ENCODE measurements around the gene NRXN3.

- TF ChIP-seq U2AF1 (optimal IDR thresholded peaks at IDR 0.05; ENCODE audit: low read depth, low read length) = no peak
- no peak for TF ChIP-seq POLR2A (IDR thresholded peaks at IDR 0.05; ENCODE audit: insufficient read depth in 1 of 2, low read depth in 2 of 2, low read length in 2 of 2)
- TF ChIP-seq YY1 (IDR thresholded peaks at IDR 0.05; ENCODE audit: insufficient read depth, insufficient replicate concordance, low read depth, low read length) = no peak
- no peak for TF ChIP-seq CTCF (CRISPR knock-in tag; IDR thresholded peaks at IDR 0.05)
- TF ChIP-seq SP1 (IDR thresholded peaks at IDR 0.05) = no peak
- no peak for TF ChIP-seq SP1 (CRISPR knock-in tag; IDR thresholded peaks at IDR 0.05)
- no peak for TF ChIP-seq ZNF574 (CRISPR knock-in tag; IDR thresholded peaks at IDR 0.05)
- TF ChIP-seq CHD2 (IDR thresholded peaks at IDR 0.05; ENCODE audit: low read depth, low read length) = no peak
- no peak for TF ChIP-seq ZNF225 (CRISPR knock-in tag; IDR thresholded peaks at IDR 0.05)
- no peak for TF ChIP-seq ZNF558 (CRISPR knock-in tag; IDR thresholded peaks at IDR 0.05; ENCODE audit: borderline replicate concordance)
- TF ChIP-seq ETS1 (CRISPR knock-in tag; IDR thresholded peaks at IDR 0.05) = no peak
- no peak for TF ChIP-seq CHD4 (IDR thresholded peaks at IDR 0.05; ENCODE audit: borderline replicate concordance, low read length)
Observed at GRCh38 chr14:79564371-79564770, 1394.2 kb downstream of the NRXN3 start.

Data from HepG2 (cell line).